ENCODE results near the gene CELA1.
"Not testable (repeated sequence)": the region's sequence is repeated elsewhere in the genome, so short reads cannot be mapped to it uniquely, and the experiment has no call there.

The CELA1 gene

GRCh38 chr12:51307655-51308593, 38.6 kb downstream of the CELA1 start:
- DNase-seq = no peak

DNA sequence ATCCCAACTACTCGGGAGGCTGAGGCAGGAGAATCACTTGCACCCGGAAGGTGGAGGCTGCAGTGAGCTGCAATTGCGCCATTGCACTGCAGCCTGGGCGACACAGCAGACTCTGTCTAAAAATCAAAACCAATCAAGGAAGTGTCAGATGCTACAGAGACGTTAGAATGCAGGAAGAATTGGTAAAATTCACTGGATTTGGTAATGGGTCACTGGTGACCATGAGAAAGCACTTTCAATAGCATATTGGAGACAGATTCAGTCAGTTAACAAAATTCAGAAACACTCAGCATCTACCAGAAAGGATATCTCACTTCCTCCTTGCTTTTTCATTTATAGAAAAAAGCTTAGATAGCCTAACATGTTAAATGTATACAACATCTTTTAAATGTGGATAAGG, 40.0 kb downstream of the CELA1 start:
- no peak for DNase-seq

GRCh38 chr12:51300768-51301167, 45.7 kb downstream of the CELA1 start:
- DNase-seq = not testable (repeated sequence)

DNA sequence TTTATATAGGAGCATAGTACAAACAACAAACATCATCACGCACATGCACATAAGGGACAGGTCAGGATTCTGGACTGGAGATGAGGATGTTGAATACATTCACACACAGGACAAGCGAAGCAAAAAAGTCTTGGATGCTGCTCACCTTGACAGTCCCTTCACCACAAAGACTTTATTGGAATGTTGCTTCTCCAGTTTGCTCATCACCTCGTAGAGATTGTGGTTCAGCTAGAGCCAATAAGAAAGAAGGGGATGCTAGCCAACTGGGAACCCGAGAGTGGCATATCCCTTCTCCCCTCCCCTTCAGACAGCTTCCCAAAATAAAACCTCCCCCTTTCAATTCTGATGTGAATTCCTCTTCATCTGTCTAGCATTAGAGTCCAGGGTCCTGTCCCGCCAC, 50.8 kb downstream of the CELA1 start:
- no peak for DNase-seq

DNA sequence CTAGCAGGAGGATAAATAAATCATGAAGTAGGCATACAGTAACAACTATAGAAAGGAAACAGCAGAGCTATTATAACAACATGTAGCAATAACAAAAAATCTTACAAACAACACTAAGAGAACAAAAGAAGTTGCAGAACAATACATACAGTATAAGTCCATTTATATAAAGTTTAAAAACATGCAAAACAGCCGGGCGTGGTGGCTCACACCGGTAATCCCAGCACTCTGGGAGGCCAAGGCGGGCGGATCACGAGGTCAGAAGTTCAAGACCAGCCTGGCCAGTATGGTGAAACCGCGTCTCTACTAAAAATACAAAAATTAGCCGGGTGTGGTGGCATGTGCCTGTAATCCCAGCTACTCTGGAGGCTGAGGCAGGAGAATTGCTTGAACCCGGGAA, 52.4 kb downstream of the CELA1 start:
- not testable (repeated sequence) for DNase-seq

DNA sequence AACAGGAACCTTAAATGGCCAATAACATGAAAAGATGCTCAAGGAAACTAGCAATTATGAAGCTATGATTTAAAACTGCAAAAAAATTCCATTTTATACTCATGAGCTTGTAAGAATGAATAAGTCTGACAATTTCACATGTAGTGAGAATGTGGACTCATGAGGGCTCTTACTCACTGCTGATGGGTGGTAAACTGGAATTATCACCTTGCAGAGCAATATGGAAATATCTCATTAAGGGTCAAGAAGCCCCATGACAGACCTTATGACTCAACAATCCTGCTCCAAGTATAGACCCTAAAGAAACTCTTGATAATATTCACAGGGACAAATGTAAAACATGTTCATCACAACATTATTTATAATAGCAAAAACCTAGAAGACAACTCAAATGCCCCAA, 52.8 kb downstream of the CELA1 start:
- no peak for DNase-seq

DNA sequence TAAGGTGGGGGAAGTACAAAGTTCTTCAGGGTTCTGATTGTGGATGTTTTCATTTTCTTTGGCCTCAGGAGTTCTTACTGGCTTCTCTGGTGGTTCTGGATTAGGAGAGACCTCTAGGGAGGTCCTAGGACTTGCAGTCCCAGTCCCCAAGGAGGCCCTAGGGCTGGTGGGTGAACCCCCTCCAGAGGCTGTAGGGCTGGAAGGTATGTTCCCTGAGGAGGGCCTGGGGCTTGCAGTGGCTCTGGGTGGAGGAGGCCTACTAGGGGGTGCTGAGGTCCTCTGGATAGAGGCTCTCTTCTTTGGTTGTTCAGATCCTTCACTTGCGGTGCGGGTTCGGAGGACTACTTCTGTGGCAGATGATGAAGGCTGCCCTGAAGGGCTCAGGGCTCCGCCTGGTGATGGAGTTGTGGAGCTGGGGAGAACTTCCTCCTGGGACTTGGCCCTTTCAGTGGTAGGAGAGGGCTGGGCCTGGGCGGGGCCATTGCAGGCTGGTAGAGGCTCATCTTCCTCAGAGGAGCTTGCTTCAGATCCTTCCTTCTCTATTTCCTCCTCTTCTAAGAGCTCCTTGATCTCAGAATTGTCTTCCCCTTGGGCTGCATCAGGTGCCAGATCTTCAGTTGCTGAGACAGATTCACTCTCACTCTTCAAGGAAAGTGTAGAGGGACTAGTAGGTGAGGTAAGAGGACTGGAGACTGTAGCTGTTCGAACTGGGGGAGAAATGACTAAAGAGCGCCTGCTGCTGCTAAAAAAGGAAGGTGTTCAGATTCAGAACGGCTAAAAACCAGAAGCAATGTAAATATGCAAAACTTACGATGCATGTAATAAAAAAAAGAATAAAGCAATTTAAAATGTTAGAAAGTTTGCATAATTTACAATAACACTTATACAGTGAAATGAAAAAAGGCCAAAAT, 54.6 kb downstream of the CELA1 start:
- not testable (repeated sequence) for DNase-seq

GRCh38 chr12:51285843-51286242, 60.6 kb downstream of the CELA1 start:
- DNase-seq = no peak

DNA sequence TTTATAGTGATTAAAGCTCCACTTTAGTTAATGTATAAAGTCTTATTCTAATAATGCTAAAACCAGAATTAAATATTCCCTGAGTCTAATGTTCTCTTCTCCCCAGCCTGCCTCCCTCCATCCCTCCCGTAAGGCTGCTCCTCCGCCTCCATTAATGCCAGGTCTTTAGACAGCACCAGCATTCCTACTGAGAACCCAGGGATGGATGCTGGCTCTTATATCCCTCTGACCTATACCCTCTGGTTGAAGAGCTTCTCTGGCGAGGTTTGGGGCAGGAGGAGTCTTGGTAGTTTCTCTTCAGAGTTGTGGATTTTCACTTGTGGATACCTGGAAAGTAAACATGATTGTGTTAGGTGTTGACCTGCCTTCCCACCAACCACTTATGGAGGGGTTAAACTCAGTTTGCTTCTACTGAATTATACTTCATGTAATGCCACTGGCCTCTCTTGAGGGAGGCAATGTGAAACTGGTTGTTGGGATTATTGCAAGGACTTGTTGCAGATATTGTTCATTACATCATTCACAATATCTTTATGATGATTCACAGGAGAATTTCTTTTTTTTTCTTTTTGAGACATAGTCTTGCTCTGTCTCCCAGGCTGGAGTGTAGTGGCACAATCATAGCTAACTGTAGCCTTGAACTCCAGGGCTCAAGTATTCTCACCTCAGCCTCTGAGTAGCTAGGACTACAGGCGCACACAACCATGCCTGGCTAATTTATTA, 65.1 kb downstream of the CELA1 start:
- no peak for DNase-seq

All from stimulated activated CD4-positive, alpha-beta T cell treated with anti-CD3 and anti-CD28 coated beads, Interleukin-12 subunit alpha, Interleukin-12 subunit beta, amount 100 ng/mL, for 4 hours (primary cell).